LHCN-M2 (cell line): ENCODE data around the gene CHTF18. TPM values are rescaled to one million over a fixed set of nuclear protein-coding genes. Genes with fewer than 3 reads are reported as not detected.

Experiments
- DNase-seq: peaks from one replicate; pipeline ENCODE4 v3.0.0-alpha.2; 2012; ENCODE audit warnings: low read depth
- total RNA-seq: library from RNA; depleted of rRNA; stranded (reverse); fragments of >200 nt; gene quantifications from 2 replicates; pipeline ENCODE4 v1.2.3, GENCODE V29; 2014

The CHTF18 gene
- total RNA-seq, 1 experiment from 2014 or later, result 39.2 TPM

DNA sequence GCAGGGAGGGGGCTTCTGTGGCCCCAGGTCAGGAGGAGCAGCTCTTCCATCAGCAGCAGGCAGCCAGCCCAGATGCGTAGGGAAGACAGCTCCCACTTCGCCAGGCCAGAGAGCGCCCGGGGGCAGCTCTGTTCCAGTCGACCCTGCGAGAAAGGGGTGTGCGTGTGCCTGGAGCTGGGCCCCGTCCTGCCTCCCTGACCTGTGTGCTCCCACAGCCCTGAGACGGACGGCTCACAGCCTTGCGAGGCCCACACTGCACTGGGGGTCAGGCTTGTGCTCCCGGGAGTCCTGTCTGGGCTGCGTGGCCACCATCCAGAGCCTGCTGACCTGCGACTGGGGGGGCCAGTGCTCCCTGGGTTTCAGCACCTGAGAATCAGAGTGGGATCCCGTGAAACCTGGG lies 28.4 kb upstream of the CHTF18 start:
- DNase-seq, result no peak

- DNase-seq, result no peak
Observed at GRCh38 chr16:760545-761343, 27.7 kb upstream of the CHTF18 start, which contains the start of gene MSLN. Gene MSLN (plus strand): TSS chr16:760734. CDS start chr16:762681, 1,947 bp downstream.

GRCh38 chr16:761625-762513 lies 26.6 kb upstream of the CHTF18 start:
- no peak for DNase-seq

GRCh38 chr16:762595-763268 lies 25.7 kb upstream of the CHTF18 start:
- DNase-seq, result no peak

- DNase-seq, result no peak
Observed at GRCh38 chr16:763369-764183, 24.8 kb upstream of the CHTF18 start.

GRCh38 chr16:764184-764750 lies 24.2 kb upstream of the CHTF18 start:
- DNase-seq, result no peak

DNA sequence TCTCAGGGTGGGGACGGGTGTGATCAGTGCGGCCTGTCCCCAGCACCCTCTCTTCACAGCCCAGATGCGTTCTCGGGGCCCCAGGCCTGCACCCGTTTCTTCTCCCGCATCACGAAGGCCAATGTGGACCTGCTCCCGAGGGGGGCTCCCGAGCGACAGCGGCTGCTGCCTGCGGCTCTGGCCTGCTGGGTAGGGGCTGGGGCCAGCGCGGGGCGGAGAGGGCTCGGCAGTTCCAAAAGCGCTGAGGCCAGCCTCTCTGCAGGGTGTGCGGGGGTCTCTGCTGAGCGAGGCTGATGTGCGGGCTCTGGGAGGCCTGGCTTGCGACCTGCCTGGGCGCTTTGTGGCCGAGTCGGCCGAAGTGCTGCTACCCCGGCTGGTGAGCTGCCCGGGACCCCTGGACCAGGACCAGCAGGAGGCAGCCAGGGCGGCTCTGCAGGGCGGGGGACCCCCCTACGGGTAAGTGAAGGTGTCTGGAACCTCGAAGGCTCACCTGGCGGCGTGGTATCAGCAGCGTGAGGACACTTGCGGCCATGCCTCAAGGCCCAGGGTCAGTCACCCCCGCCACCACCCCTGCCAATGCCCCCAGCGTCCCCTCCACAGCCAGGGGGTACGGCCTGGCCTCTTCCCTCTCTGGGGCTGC lies 23.5 kb upstream of the CHTF18 start:
- no peak for DNase-seq

DNA sequence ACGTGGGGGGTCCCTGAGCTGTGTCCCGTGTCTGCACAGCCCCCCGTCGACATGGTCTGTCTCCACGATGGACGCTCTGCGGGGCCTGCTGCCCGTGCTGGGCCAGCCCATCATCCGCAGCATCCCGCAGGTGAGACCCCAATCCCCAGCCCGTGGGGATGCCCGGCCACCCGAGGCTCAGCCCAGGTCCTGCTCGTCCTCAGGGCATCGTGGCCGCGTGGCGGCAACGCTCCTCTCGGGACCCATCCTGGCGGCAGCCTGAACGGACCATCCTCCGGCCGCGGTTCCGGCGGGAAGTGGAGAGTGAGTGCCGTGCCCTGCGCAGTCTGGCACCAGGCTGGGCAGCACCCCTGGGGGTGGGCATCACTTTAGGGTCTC lies 22.9 kb upstream of the CHTF18 start:
- no peak for DNase-seq

DNA sequence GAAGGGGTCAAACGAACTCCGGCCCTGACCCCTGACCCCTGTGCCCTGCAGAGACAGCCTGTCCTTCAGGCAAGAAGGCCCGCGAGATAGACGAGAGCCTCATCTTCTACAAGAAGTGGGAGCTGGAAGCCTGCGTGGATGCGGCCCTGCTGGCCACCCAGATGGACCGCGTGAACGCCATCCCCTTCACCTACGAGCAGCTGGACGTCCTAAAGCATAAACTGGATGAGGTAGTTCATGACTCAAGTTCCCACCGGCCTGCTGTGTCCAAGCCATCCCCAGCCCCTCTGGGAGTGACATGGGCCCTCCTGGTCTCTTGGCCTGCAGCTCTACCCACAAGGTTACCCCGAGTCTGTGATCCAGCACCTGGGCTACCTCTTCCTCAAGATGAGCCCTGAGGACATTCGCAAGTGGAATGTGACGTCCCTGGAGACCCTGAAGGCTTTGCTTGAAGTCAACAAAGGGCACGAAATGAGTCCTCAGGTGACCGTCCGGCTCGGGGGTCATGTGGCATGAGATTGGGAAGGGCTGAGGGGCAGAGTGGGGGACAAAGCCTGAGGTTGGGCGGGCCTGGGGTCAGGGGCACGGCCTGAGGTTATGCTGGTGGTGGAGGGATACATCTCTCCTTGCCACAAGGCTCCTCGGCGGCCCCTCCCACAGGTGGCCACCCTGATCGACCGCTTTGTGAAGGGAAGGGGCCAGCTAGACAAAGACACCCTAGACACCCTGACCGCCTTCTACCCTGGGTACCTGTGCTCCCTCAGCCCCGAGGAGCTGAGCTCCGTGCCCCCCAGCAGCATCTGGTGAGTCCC lies 22.2 kb upstream of the CHTF18 start:
- no peak for DNase-seq

DNA sequence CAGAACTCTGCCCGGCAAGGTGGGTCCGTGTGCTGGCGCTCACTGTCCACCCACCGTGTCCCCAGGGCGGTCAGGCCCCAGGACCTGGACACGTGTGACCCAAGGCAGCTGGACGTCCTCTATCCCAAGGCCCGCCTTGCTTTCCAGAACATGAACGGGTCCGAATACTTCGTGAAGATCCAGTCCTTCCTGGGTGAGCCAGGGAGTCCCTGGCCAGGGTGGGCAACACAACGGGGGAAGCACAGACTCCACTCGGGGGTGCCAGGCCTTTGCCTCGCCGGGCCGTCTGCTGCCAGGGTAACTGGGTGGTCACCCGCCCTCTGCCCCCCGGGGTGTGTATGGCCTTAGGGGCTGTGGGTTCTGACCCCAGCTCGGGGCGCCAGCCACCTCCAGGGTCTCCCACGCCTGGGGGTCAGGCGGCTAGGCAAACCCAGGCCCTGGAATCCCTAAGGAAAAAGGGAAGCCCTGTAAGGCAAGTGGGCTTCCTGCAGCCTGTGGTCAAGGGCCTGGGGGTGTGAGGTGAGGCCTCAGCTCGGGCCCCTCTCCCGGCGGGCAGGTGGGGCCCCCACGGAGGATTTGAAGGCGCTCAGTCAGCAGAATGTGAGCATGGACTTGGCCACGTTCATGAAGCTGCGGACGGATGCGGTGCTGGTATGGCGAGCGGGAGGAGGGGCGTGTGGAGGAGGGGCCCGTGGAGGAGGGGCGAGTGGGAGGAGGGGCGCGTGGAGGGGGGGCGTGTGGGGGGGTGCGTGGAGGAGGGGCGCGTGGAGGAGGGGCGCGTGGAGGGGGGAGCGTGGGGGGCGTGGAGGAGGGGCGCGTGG lies 21.4 kb upstream of the CHTF18 start:
- no peak for DNase-seq

GRCh38 chr16:767743-768235 lies 20.6 kb upstream of the CHTF18 start:
- no peak for DNase-seq

DNA sequence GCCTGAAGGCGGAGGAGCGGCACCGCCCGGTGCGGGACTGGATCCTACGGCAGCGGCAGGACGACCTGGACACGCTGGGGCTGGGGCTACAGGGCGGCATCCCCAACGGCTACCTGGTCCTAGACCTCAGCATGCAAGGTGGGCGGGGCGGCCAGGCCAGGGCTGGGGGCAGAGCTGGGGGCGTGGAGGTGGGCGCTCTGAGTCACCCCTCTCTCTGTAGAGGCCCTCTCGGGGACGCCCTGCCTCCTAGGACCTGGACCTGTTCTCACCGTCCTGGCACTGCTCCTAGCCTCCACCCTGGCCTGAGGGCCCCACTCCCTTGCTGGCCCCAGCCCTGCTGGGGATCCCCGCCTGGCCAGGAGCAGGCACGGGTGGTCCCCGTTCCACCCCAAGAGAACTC lies 20.0 kb upstream of the CHTF18 start:
- DNase-seq, result no peak

DNA sequence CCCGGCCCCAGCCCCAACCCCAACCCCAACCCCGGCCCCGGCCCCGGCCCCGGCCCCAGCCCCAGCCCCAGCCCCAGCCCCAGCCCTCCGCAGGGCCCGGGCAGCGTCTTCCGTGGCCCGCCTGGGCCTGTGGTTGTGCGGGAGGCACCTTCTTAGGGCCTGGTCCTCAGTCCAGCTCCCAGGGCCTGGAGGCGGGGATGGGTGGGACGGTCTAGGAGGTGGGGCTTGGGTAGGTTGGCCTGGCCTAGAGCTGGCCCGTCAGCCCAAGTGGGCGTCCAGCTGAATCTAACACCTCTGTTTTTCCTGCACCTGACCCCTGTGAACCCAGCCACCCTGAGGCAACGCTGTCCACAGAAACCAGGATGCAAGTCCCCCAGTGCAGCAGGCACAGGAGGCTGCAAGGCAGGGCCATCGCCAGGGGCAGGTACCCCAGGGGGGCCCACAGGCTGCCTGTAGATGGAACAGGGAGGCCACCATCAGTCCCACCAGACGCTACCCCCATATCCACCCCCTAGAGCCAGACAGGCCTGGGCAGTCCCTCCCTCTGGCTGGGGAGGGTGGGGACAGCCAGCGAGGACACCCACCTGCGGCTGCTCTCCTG lies 19.1 kb upstream of the CHTF18 start:
- no peak for DNase-seq

DNA sequence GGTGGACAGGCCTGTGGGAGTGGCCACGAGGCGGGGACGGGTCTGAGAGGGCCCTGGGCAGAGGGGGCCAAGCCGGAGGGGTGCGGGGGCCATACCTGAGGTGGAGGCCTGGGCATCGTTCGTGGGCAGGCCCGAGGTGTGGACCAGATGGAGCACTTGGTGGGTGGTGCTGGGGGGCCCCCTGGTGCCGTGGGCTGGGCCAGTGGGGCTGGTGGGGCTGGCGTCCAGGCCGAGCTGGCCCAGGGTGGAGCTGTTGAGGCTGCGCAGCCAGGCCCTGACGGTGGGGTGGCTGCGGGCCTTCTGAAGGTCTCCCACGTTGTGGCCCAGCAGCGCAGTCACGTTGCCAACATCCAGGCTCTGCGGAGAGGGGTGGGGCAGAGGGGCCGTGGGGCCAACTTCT lies 18.5 kb upstream of the CHTF18 start:
- no peak for DNase-seq

DNA sequence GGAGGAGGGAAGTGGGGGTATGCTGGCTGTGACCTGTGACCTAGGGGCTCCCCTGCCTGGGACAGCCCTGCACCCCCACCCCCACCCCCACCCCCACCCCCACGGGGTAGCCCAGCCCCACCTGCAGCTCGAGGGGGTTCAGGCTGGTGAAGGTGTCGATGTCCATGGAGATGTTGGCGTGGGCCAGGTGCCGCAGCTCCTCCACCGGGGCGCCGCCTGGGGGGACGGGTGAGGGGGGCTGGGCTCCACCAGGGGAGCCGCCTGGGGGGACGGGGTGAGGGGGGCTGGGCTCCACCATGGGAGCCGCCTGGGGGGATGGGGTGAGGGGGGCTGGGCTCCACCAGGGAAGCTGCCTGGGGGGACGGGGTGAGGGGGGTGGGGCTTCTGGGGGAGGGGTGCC lies 18.0 kb upstream of the CHTF18 start:
- no peak for DNase-seq

DNA sequence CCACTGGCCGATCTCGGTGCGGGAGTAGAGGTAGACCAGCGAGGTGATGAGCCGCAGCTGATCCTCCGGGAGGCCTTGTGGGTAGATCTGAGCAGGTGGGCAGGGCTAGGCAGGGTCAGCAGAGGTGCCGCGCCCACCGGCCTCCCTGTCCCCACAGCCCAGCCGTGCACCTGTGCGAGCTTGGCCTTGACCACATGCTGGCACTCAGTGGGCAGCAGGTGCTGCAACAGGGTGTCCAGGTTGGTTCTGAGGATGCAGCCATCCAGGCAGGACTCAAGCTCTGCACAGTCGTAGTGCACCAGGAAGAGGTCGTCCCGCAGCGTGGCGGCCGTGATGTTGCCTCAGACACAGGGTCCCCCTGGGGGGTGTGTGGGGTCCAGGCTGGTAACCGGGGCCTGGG lies 15.5 kb upstream of the CHTF18 start:
- DNase-seq, result no peak

DNA sequence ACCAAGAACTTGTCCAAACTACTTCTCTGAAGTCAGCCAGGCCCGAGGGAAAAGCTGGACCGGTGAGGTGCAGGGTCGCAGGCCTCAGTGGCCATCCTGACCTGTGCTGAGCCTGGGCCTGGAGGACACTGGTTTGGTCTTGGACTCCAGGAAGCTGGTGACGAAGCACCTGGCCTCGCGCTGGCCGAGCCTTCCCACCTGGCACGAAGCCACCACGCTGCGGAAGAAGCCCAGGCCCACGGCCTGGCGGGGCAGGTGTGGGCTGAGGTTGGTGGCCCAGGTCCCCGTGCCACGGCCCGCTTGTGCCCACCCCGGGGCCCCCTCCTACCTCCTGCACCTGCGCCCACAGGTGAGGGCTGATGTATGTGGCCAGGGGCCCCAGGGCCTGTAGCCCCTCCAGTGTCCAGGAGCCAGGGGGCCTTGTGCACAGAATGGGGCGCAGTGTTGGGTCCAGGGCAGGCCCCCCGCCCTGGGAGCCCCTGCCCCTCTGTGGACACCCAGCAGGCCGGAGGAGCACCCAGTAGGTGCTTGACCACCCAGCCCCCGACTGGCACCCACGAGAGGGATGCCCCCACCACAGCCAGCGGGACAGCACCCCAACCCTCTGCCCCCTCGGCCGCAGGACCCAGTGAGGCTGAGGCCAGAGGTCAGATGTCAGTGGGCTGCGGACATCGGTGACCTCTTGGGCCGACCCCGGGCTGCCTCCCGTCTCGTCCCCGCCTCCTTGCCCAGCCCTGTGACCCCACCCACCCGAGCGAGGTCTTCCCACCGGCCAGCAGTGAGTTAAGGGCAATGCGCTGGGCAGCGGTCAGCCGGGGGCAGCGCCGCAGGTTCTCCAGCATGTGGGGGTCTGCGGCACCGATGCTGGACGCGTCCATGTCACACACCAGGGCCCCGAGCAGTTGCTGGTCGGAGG lies 14.1 kb upstream of the CHTF18 start:
- DNase-seq, result no peak
